Measurements from ENCODE around the gene SEC11C.

Gene SEC11C

GRCh38 chr18:59189746-59190145 lies 50.1 kb downstream of the SEC11C start:
- no peaks in the 10 kb centered on the region for H3K36me3 ChIP-seq (ENCODE audit: control insufficient read depth in 1 of 2, insufficient read depth in 2 of 2, low read length in 2 of 2)
- no peak overlapping the region for H3K4me3 ChIP-seq (ENCODE audit: low read depth in 1 of 2, low read length in 2 of 2)
- H3K27me3 ChIP-seq (ENCODE audit: low read depth, low read length) = no peaks in the 10 kb centered on the region
- H3K9me3 ChIP-seq (ENCODE audit: control insufficient read depth in 1 of 2, low read length in 2 of 2) = no peaks in the 10 kb centered on the region
- H3K27ac ChIP-seq (ENCODE audit: low read length) = no peak overlapping the region
- H3K4me1 ChIP-seq (ENCODE audit: control insufficient read depth in 1 of 2, insufficient read depth in 2 of 2, low read length in 2 of 2) = no peaks in the 10 kb centered on the region

GRCh38 chr18:59196161-59196725 lies 56.6 kb downstream of the SEC11C start:
- Histone ChIP-seq H3K36me3 (ENCODE audit: control insufficient read depth in 1 of 2, insufficient read depth in 2 of 2, low read length in 2 of 2) (no peaks in the 10 kb centered on the region), H3K27ac (ENCODE audit: low read length) (no peak overlapping the region), H3K9me3 (ENCODE audit: control insufficient read depth in 1 of 2, low read length in 2 of 2) (no peaks in the 10 kb centered on the region), H3K4me1 (ENCODE audit: control insufficient read depth in 1 of 2, insufficient read depth in 2 of 2, low read length in 2 of 2) (no peaks in the 10 kb centered on the region), H3K4me3 (ENCODE audit: low read depth in 1 of 2, low read length in 2 of 2) (no peak overlapping the region), H3K27me3 (ENCODE audit: low read depth, low read length) (no peaks in the 10 kb centered on the region)

GRCh38 chr18:59197636-59198035 lies 58.0 kb downstream of the SEC11C start:
- Histone ChIP-seq H3K27ac (ENCODE audit: low read length) (no peak overlapping the region), H3K4me3 (ENCODE audit: low read depth in 1 of 2, low read length in 2 of 2) (no peak overlapping the region), H3K9me3 (ENCODE audit: control insufficient read depth in 1 of 2, low read length in 2 of 2) (no peaks in the 10 kb centered on the region), H3K36me3 (ENCODE audit: control insufficient read depth in 1 of 2, insufficient read depth in 2 of 2, low read length in 2 of 2) (no peaks in the 10 kb centered on the region), H3K27me3 (ENCODE audit: low read depth, low read length) (no peaks in the 10 kb centered on the region), H3K4me1 (ENCODE audit: control insufficient read depth in 1 of 2, insufficient read depth in 2 of 2, low read length in 2 of 2) (no peaks in the 10 kb centered on the region)

GRCh38 chr18:59198215-59198614 lies 58.5 kb downstream of the SEC11C start:
- Histone ChIP-seq H3K36me3 (ENCODE audit: control insufficient read depth in 1 of 2, insufficient read depth in 2 of 2, low read length in 2 of 2) (no peaks in the 10 kb centered on the region), H3K9me3 (ENCODE audit: control insufficient read depth in 1 of 2, low read length in 2 of 2) (no peaks in the 10 kb centered on the region), H3K4me3 (ENCODE audit: low read depth in 1 of 2, low read length in 2 of 2) (no peak overlapping the region), H3K27ac (ENCODE audit: low read length) (no peak overlapping the region), H3K27me3 (ENCODE audit: low read depth, low read length) (no peaks in the 10 kb centered on the region), H3K4me1 (ENCODE audit: control insufficient read depth in 1 of 2, insufficient read depth in 2 of 2, low read length in 2 of 2) (no peaks in the 10 kb centered on the region)

GRCh38 chr18:59200787-59201186 lies 61.1 kb downstream of the SEC11C start:
- H3K4me1 ChIP-seq (ENCODE audit: control insufficient read depth in 1 of 2, insufficient read depth in 2 of 2, low read length in 2 of 2) = no peaks in the 10 kb centered on the region
- H3K36me3 ChIP-seq (ENCODE audit: control insufficient read depth in 1 of 2, insufficient read depth in 2 of 2, low read length in 2 of 2) = no peaks in the 10 kb centered on the region
- H3K9me3 ChIP-seq (ENCODE audit: control insufficient read depth in 1 of 2, low read length in 2 of 2) = no peaks in the 10 kb centered on the region
- no peaks in the 10 kb centered on the region for H3K27me3 ChIP-seq (ENCODE audit: low read depth, low read length)
- no peak overlapping the region for H3K4me3 ChIP-seq (ENCODE audit: low read depth in 1 of 2, low read length in 2 of 2)
- H3K27ac ChIP-seq (ENCODE audit: low read length) = no peak overlapping the region

- Histone ChIP-seq H3K36me3 (ENCODE audit: control insufficient read depth in 1 of 2, insufficient read depth in 2 of 2, low read length in 2 of 2) (no peaks in the 10 kb centered on the region), H3K9me3 (ENCODE audit: control insufficient read depth in 1 of 2, low read length in 2 of 2) (no peaks in the 10 kb centered on the region), H3K4me1 (ENCODE audit: control insufficient read depth in 1 of 2, insufficient read depth in 2 of 2, low read length in 2 of 2) (no peaks in the 10 kb centered on the region), H3K27me3 (ENCODE audit: low read depth, low read length) (no peaks in the 10 kb centered on the region), H3K27ac (ENCODE audit: low read length) (no peak overlapping the region), H3K4me3 (ENCODE audit: low read depth in 1 of 2, low read length in 2 of 2) (no peak overlapping the region)
Measured at GRCh38 chr18:59202258-59202820, 62.7 kb downstream of the SEC11C start.

GRCh38 chr18:59207506-59207905 lies 67.8 kb downstream of the SEC11C start:
- no peaks in the 10 kb centered on the region for H3K36me3 ChIP-seq (ENCODE audit: control insufficient read depth in 1 of 2, insufficient read depth in 2 of 2, low read length in 2 of 2)
- no peaks in the 10 kb centered on the region for H3K27me3 ChIP-seq (ENCODE audit: low read depth, low read length)
- H3K4me3 ChIP-seq (ENCODE audit: low read depth in 1 of 2, low read length in 2 of 2) = no peak overlapping the region
- H3K27ac ChIP-seq (ENCODE audit: low read length) = no peak overlapping the region
- H3K4me1 ChIP-seq (ENCODE audit: control insufficient read depth in 1 of 2, insufficient read depth in 2 of 2, low read length in 2 of 2) = no peaks in the 10 kb centered on the region
- no peaks in the 10 kb centered on the region for H3K9me3 ChIP-seq (ENCODE audit: control insufficient read depth in 1 of 2, low read length in 2 of 2)
